Stimulated activated CD8-positive, alpha-beta memory T cell treated with anti-CD3 and anti-CD28 coated beads, Interleukin-12 subunit alpha, Interleukin-12 subunit beta, amount 100 ng/mL, for 24 hours (primary cell): ENCODE measurements around the gene GFY.
A peak's percentile ranks its signal among the peaks of the same experiment; 100 is the strongest.

ENCODE experiments used
- DNase-seq: peaks from one replicate; pipeline ENCODE4 v3.0.0-alpha.2; 2020; ENCODE audit errors: extremely low read depth

Gene GFY

DNA sequence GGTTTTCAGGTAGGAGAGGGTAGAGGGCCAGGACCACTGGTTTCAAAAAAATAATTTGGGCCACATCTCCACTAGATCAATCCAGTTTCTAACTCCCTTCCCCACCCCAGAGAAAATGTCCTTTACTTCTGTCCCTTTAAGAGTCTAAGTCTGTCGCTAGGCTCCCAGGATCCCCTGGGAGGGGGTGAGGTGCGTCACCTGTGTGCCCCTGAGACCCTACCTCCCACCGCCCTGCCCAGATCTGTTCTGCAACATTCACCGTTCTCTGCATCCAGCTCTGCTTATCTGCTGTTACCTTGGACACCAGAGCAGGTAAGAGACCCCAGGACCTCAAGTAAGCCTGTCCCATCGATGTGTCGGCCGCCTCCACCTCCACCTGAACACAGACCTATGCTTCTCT, at the start of gene GFY:
TSS of gene GFY (plus strand) at position 211 of the 400 bp plus-strand sequence. CDS start 1,043 bp downstream, outside the sequence.
- no peak for DNase-seq

- no peak for DNase-seq
Observed at GRCh38 chr19:49378512-49378911, 46.7 kb upstream of the GFY start.

DNA sequence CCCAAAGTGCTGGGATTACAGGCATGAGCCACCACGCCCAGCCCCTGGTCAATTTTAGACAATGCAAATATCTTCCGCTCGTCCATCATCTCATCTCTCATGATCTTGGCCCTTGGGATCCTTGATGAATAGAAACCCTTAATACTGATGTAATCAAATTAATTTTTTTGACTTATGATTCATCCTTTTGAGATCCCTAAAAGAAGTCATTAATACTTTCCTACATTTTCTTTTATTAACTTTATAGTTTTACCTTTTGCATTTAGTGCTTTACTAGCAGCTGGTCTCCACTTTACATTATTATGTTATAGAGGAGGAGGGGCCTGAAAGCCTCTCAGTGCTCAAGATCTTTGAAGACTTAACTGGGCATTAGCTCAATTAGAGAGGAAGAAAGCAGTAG, 44.8 kb upstream of the GFY start:
- DNase-seq: no peak

DNA sequence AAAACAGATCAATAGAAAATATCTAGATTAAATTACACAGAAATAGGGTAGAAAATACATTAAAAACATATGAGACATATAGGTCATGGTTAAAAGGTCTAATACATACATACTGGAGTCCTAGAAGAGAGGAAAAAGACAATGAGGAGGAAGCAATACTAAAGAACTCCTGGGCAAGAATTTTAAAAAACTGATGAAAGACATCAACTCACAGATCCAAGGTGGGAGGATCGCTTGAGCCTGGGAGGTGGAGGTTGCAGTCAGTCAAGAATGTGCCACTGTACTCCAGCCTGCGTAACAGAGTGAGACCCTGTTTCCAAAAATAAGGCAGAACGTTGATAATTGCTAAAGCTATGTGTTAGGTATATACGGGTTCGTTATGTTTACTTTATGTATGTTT, 42.5 kb upstream of the GFY start:
- no peak for DNase-seq

DNA sequence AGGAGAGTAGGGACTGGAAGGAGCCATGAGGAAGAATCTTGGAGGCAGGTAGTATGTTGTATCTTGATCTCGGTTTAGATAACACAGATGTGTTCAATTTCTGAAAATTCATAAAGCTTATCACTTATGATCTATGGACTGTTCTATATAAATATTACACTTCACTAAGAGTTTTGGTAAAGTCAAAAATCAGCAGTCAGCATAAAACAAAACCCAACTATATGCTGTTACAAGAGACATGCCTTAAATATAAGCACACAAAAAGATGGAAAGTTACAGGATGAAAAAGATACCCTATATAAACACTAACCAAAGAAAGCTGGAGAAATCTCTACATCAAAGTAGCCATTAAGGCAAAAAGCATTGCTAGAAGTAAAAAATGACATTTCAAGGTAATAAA, 41.6 kb upstream of the GFY start:
- no peak for DNase-seq

- peak; percentile 76 for DNase-seq
Observed at GRCh38 chr19:49387936-49388372, 37.2 kb upstream of the GFY start, which contains the start of gene KASH5. TSS of gene KASH5 (plus strand) at chr19:49388249. CDS start at chr19:49390884, 2,635 bp downstream.

GRCh38 chr19:49389406-49389805, 35.8 kb upstream of the GFY start:
- no peak for DNase-seq

DNA sequence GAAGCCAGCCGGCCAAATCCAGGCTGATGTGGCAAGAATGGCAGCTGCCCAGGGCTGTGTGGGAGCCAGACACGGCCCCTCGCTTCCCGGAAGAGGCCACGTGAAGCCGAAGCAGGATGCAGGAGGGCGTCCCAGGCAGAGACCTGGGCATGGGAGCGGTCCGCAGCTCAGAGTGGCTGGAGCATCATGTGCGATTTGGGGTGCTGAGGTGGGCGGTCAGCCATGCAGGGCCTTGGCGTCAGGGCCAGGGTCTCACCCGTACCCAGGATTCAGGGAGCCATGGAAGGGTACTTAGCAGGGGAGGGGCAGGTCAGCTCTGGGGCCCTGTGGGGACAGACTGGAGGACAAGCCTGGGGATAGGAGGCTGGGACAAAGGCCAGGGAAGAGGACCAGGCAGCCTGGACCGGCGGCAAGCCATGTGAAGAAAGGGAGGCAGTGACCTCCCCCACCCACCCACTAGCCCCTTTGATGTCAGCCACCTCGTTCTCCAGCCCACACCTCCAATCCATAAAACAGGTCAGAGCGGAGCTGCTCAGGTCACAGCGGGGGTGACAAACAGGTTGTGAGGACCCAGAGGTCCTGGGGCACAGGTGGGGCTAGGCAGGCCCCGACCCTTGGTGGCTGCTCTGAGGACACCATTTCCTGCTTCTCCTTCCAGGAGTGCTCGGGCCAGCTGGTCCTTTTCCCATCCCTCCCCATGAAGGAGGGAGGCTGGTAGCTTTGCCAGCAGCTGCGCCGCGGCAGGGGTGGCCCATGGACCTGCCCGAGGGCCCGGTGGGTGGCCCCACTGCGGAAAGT, 34.9 kb upstream of the GFY start:
- no peak for DNase-seq

- no peak for DNase-seq
Observed at GRCh38 chr19:49390929-49391359, 34.2 kb upstream of the GFY start.

- peak; percentile 46 for DNase-seq
Observed at GRCh38 chr19:49391581-49392399, 33.4 kb upstream of the GFY start.

- no peak for DNase-seq
Observed at GRCh38 chr19:49393881-49394280, 31.3 kb upstream of the GFY start.

DNA sequence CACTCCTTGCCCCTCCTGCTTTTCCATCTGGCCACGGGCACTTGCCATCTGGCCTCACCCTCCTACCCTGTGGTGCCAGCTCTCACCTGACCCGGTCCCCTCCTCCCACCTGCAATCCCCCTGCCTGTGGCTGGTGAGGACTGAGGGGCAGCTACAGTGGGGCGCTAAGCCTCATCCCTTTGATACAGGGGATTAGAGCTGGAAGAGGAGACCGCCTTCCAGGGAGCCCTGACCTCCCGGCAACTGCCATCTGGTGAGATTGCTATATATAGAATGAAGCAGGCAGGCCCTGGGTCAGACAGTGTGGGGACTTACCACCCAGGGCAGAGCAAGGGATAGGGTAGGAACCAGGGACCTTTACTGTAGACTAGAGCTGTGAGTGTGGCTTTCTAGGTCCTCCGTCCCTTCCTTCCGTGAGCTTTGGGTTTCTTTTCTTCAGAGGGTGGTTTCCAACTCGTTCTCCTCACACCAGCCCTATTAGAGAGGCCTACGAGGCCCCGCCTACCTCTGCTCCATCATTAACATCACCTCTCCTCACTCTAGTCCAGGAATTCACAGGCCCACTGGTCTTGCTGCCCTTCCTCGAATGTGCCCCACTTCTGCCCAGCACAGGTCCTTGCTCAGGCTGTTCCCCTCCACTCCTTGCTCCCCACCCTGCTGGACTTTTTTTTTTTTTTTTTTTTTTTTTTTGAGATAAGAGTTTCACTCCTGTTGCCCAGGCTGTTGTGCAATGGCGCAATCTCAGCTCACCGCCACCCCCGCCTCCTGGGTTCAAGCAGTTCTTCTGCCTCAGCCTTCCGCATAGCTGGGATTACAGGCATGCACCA, 29.4 kb upstream of the GFY start:
- no peak for DNase-seq

DNA sequence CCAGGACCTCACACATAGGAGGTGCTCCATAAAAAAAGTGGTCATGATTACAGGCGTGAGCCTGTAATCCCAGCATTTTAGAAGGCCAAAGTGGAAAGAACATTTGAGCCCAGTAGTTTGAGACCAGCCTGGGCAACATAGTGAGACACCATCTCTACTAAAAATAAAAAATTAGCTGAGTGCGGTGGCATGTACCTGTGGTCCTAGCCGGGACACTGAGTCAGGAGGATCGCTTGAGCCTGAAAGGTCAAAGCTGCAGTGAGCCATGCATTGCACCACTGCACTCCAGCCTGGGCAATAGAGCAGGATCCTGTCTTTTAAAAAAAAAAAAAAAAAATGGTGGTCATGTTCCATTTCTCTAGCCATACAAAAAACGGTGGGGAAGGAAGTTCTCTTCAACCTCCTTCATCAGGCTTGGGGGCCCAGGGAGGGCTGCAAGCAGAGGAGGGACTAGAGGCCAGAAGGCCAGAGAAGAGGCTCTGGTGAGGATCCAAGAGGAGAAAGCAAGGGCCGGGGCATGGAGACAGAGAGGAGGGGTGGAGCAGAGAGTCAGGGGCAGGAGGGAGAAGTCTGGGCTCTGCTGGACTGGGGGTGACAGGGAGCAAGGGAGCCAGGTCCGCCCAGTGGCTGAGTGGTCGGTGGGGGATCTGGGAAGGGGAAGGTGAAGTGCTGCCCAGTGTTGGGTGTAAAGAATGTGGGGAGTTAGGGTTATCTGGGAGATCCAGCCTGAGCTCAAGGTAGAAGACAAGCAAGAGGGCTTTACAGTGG, 28.3 kb upstream of the GFY start:
- no peak for DNase-seq

DNA sequence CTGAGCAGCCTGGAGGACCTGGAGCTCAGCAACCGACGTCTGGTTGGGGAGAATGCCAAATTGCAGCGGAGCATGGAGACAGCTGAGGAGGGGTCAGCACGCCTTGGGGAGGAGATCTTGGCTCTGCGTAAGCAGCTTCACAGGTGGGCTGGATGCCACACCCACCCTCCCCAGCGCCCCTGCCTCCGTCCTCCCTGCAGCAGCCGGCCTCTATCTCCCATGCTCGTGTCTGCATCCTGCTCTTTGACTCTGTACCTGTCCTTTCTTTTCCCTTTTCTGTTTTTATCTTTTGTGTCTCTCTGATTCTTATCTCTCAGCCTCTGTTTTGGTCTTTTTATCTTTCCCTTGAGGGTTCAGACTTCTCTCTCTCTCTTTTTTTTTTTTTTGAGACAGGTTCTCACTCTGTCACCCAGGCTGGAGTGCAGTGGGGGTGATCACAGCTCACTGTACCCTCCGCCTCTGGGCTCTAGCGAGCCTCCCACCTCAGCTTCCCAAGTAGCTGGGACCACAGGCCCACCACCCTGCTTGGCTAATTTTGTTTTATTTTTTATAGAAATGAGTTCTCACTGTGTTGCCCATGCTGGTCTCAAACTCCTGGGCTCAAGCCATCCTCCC, 27.1 kb upstream of the GFY start:
- DNase-seq: no peak

- no peak for DNase-seq
Observed at GRCh38 chr19:49398931-49399330, 26.3 kb upstream of the GFY start.

- no peak for DNase-seq
Observed at GRCh38 chr19:49400029-49400428, 25.2 kb upstream of the GFY start.

DNA sequence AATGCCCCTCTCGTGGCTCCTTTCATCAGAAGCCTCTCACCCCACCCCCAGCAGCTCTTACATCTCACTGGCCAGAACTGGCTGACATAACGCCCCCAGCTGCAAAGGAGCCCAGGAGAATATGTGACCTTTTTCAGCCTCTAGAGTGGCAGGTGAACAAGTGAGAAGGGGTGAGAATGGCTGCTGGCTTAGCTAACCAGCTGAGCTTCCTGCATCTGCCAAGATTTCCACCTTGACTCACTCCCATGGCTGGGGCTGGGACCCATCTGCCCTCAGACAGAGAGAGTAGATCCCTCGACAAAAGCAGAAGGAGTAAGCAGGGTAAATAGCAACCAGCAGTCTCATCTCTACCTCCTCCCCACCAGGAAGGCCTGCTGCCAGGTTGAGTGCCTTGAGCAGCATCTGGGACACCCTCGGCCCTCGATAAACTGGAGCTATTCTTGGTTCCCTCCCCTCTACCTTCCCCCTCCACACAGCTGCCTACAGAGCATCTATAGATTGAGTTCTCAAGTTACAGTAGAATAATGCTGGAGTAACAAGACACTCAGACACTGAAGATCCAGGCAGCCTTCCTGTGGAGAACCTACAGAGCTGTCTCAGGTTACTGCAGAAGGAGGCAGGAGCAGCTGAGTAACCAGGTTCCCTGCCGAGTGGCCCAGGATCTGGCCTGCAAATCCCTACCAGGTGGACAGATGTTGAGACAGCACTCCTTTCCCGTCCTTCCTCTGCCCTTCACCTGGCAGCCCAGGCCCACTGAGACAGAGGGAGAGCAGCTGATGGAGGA, 21.6 kb upstream of the GFY start:
- no peak for DNase-seq

DNA sequence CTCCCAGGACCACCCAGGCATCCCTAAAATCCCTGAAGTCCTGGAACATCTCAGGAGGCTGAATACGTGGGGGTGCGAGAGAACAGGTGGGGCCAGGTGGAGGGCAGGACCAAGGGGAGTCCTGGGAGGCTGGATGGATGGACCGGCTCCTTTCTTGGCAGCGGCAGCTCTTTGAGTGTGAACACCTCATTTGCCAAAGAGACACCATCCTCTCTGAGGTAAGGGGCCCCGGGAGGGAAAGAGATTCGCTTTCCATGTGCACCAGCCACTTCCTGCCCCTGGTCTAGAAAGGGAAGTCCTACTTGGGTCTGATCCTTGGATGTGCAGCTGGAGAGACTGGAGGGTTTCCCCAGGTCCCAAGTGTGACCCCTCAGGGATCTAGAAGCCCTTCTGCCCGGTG, 18.1 kb upstream of the GFY start:
- no peak for DNase-seq

DNA sequence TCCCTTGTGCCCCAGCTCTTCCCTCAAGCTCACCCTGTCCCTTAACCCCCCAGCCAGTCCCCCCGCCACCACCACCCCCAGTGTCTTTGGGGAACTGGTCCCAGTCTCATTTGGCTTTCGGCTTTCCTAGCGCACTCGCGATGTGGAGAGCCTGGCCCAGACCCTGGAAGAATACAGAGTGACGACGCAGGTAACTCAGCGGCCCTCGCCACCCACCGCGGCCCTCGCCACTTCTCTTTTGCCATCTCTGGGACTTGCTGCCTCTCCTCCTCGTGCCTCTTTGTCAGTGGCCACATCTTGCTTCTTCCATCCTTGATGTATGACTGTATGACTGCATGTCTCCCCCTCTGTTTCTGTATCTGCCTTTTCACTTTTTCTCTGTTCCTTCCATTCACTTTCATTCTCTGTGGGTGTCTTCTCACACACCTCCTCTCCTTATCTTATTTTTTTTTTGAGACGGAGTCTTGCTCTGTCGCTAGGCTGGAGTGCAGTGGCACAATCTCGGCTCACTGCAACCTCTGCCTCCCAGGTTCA, 17.6 kb upstream of the GFY start:
- no peak for DNase-seq
